GM21619 (cell line): ENCODE results near the gene TXNDC9.
"Not testable (repeated sequence)": the region's sequence is repeated elsewhere in the genome, so short reads cannot be mapped to it uniquely, and the experiment has no call there.

ENCODE experiments used
- ATAC-seq: cut with Tn5 transposase; IDR thresholded peaks from one replicate; pipeline ENCODE4 v1.9.1; 2021; ENCODE audit not compliant: unreplicated experiment

TXNDC9 gene

GRCh38 chr2:99336804-99337112, 625 bp upstream of the TXNDC9 start:
- ATAC-seq, result peak; percentile 6

GRCh38 chr2:99325384-99325783, 10.7 kb downstream of the TXNDC9 start:
- ATAC-seq, result no peak

GRCh38 chr2:99317873-99318200, 18.3 kb downstream of the TXNDC9 start:
- not testable (repeated sequence) for ATAC-seq

- no peak for ATAC-seq
Measured at GRCh38 chr2:99317161-99317872, 18.8 kb downstream of the TXNDC9 start.

- not testable (repeated sequence) for ATAC-seq
Measured at GRCh38 chr2:99301097-99301496, 35.0 kb downstream of the TXNDC9 start, which contains the start of gene LYG1. Gene LYG1 (minus strand): TSS chr2:99301197. CDS start chr2:99295670, 5,527 bp downstream.

- no peak for ATAC-seq
Measured at GRCh38 chr2:99299580-99299979, 36.6 kb downstream of the TXNDC9 start.

GRCh38 chr2:99297994-99298393, 38.1 kb downstream of the TXNDC9 start:
- ATAC-seq, result no peak

- no peak for ATAC-seq
Measured at GRCh38 chr2:99285526-99285925, 50.6 kb downstream of the TXNDC9 start.

- no peak for ATAC-seq
Measured at GRCh38 chr2:99279969-99280695, 56.0 kb downstream of the TXNDC9 start.

GRCh38 chr2:99278793-99279291, 57.3 kb downstream of the TXNDC9 start:
- ATAC-seq, result no peak

GRCh38 chr2:99278195-99278765, 57.9 kb downstream of the TXNDC9 start:
- ATAC-seq, result not testable (repeated sequence)

GRCh38 chr2:99275882-99276281, 60.3 kb downstream of the TXNDC9 start:
- no peak for ATAC-seq
